Kidney epithelial cell (primary cell): ENCODE results near the gene HDAC6. TPM values are rescaled to one million over a fixed set of nuclear protein-coding genes. Genes with fewer than 3 reads are reported as not detected.
A peak's percentile ranks its signal among the peaks of the same experiment; 100 is the strongest.

Experiments
- DNase-seq: peaks from one replicate; pipeline ENCODE4 v3.0.0-alpha.2; 2010; ENCODE audit warnings: low read depth
- H3K27me3 ChIP-seq: 2 replicates; pipeline ENCODE4 v1.6.0; 2011; ENCODE audit warnings: low read length; ENCODE audit not compliant: control insufficient read depth, insufficient read depth
- H3K36me3 ChIP-seq: 2 replicates; pipeline ENCODE4 v1.5.1; 2011; ENCODE audit warnings: low read length; ENCODE audit not compliant: control insufficient read depth, insufficient read depth
- H3K4me3 ChIP-seq: 2 replicates; pipeline ENCODE4 v1.5.1; 2011; ENCODE audit warnings: low read depth, mild to moderate bottlenecking, control low read depth, low read length
- total RNA-seq: library from RNA; depleted of rRNA; stranded (reverse); fragments of >200 nt; gene quantifications from 2 replicates; pipeline ENCODE4 v1.2.3, GENCODE V29; 2015
- TF ChIP-seq, protein P1 (sequence below): IDR thresholded peaks from 2 replicates; pipeline ENCODE4 v1.5.1; 2011; ENCODE audit warnings: mild to moderate bottlenecking, moderate library complexity, low read length, control low read depth, inconsistent platforms; ENCODE audit not compliant: insufficient read depth, poor library complexity, severe bottlenecking

Gene HDAC6
- total RNA-seq, 1 donor from 2014 or later, result 52.5 TPM

DNA sequence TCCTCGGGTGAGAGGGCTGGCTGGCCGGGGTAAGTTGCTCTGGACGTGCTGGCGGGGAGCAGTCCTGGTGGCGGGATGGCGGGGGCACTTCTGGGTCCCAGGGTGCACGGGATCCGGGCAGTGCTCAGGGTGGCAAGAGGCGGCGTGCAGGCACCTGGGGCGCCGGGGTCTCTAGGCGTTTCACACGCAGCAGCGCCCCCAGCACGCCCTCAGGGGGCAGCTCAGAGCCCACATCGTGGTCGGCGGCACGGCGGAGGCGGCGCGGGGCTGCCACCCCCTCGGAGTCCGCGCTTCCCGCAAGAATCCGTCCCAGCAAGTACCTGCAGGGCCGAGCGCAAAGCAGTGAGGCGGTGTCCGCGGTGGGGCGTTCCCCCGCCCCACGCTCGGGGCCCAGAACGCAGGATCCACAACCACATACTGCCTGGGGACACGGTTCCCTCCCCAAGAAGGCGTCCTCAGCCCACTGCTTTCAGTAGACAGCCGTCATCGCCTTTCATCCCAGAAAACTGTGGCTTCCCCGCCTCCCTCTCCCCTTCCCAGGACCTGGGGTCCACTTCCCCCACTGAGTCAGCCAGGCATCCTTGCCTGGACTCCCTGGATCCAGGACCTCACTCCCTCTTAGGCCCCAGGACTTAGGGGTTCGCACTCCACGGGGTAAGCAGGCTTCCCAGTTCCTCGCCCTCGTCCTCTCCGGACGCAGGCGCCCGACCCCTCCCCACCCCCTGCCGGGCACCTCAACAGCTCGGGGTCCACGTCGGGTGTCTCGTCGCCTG, 29.5 kb downstream of the HDAC6 start:
- H3K27me3 ChIP-seq, result peaks cover 21% of the 10 kb centered on the region
- TF ChIP-seq, protein P1, sequence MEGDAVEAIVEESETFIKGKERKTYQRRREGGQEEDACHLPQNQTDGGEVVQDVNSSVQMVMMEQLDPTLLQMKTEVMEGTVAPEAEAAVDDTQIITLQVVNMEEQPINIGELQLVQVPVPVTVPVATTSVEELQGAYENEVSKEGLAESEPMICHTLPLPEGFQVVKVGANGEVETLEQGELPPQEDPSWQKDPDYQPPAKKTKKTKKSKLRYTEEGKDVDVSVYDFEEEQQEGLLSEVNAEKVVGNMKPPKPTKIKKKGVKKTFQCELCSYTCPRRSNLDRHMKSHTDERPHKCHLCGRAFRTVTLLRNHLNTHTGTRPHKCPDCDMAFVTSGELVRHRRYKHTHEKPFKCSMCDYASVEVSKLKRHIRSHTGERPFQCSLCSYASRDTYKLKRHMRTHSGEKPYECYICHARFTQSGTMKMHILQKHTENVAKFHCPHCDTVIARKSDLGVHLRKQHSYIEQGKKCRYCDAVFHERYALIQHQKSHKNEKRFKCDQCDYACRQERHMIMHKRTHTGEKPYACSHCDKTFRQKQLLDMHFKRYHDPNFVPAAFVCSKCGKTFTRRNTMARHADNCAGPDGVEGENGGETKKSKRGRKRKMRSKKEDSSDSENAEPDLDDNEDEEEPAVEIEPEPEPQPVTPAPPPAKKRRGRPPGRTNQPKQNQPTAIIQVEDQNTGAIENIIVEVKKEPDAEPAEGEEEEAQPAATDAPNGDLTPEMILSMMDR, result no peak
- no peaks in the 10 kb centered on the region for H3K36me3 ChIP-seq
- DNase-seq, result no peak
- no peak overlapping the region for H3K4me3 ChIP-seq

DNA sequence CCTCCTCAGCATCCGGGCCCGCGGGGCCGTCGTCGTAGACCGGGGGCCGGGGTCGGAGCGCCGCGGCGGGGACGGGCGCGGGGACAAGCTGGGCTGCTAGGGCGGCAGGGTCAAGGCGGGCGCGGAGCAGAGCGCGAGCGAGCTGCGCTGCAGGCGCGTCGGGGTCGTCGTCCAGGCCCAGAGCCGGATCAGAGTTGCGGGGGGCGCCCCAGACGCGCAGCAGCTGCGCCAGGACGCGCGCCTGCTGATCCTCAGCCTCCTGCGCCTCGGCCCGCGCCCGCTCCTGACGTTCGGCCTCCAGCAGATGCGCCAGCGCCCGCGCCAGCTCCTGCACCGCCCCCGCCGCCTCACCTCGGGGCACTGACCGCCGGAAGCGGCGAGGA, 30.0 kb downstream of the HDAC6 start:
- no peaks in the 10 kb centered on the region for H3K36me3 ChIP-seq
- TF ChIP-seq, protein P1, result no peak
- H3K4me3 ChIP-seq, result no peak overlapping the region
- DNase-seq, result no peak
- H3K27me3 ChIP-seq, result peaks cover 15% of the 10 kb centered on the region

DNA sequence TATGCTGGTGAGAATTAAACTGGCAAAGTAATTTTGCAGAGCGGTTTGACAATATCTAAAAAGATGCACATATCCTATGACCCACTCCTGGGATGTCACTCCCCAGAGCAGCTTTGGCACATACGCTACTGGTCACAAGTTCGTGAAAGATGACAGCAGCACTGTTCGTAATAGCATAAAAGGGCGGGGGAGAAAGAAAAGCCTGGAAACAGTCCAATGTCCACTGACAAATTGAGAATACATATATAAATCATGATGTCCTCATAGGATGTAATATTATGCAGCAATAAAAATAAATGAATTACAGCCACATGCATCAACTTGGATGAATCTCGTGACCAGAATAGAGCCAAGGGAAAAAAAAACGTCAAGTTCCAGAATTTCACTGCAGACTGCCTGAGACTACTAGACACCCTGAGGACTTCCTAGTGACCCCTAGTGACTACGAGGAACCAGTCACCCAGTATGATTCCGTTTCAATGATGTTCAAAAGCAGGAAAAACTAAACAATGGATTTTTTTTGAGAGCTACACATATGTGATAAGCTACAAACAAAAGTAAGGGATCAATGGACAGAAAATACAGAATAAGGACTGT, 31.8 kb downstream of the HDAC6 start:
- Histone ChIP-seq H3K4me3 (no peak overlapping the region), H3K27me3 (peaks cover 8% of the 10 kb centered on the region), H3K36me3 (no peaks in the 10 kb centered on the region)
- TF ChIP-seq, protein P1, result no peak
- DNase-seq, result no peak

DNA sequence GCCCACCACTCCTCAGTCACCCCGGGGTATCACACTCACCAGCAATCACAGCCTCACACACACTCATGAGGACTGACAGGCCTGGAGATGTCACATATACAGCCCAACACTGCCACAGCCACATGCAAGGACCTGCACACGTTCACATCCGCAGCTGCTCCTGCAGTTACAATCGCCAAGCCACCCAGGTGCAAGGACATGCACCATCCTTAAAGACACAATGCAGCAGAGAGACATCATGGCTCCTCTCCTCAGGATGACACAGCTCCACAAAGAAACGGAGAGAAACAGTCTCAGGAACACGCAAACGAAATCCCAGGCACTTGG, 32.5 kb downstream of the HDAC6 start:
- H3K27me3 ChIP-seq, result peaks cover 8% of the 10 kb centered on the region
- no peak overlapping the region for H3K4me3 ChIP-seq
- no peak for DNase-seq
- TF ChIP-seq, protein P1, result no peak
- H3K36me3 ChIP-seq, result no peaks in the 10 kb centered on the region

DNA sequence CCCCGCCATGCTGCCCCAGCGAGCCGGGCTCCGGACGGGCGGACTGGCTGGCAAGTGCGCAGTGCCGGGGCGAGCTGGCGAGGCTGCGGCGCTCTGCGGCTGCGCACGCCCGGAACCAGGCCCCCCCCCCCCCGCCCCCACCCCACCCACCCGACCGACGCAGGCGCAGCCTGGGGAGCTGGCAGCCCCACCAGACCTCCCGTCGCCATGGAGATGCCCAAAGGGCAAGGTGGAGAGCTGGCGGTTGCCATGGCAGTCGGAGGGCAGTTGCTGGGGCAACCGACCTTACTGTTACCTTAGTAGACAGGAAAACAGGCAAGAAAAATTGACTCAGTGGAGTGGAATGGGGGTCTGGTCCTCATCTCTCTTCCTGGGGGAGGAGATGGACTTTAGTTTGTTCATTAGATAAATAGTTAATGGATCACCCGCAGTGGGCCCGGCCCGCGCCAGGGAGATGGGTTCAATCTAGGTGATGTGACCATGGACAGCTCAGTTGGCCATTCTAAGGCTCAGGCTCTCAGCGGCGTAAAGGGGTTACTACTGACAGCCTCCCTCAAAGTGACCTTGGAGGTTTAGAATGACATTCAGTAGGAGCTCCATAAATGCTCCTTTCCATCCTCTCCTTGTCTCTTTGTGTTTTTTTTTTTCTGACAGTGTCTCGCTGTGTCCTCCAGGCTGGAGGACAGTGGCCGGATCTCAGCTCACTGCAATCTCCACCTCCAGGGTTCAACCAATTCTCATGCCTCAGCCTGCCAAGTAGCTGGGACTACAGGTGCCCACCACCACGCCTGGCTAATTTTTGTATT, 33.9 kb downstream of the HDAC6 start, which contains the start of gene PCSK1N:
Gene PCSK1N (minus strand): TSS at position 87 of the 806 bp plus-strand sequence. CDS start 78 bp downstream, at position 9.
- Histone ChIP-seq H3K27me3 (peaks cover 8% of the 10 kb centered on the region), H3K36me3 (no peaks in the 10 kb centered on the region), H3K4me3 (peak within 1 kb of the TSS; percentile 51)
- peak; percentile 14 for DNase-seq
- TF ChIP-seq, protein P1, result no peak
